HL-60 (cell line): ENCODE data around the gene PLXNA2.

Experiments used
- DNase-seq, 2 experiments: peaks; one replicate each; pipeline ENCODE4 v3.0.0-alpha.2; 2010 to 2020; ENCODE audit warnings: low read depth in 1 of 2, low spot score in 1 of 2
- H3K27ac ChIP-seq: fragments of 250-450 bp; sonication (Bioruptor Pico); replicated peaks from 2 replicates; pipeline ENCODE4 v1.5.1; 2020; ENCODE audit warnings: mild to moderate bottlenecking, moderate library complexity
- H3K27me3 ChIP-seq: fragments of 250-450 bp; sonication (Bioruptor Pico); 2 replicates; pipeline ENCODE4 v1.5.1; 2021; ENCODE audit warnings: mild to moderate bottlenecking, moderate library complexity; ENCODE audit not compliant: insufficient read depth, poor library complexity, severe bottlenecking
- H3K4me3 ChIP-seq: replicated peaks from 2 replicates; pipeline ENCODE4 v1.5.1; 2011; ENCODE audit warnings: mild to moderate bottlenecking, control low read depth, low read length; ENCODE audit not compliant: insufficient read depth
- GABPA ChIP-seq: IDR thresholded peaks from 2 replicates; pipeline ENCODE4 v1.6.1; 2012; ENCODE audit warnings: low read depth
- POLR2AphosphoS5 ChIP-seq: IDR thresholded peaks from 2 replicates; pipeline ENCODE4 v1.6.1; 2012; ENCODE audit warnings: low read depth
- SPI1 ChIP-seq: IDR thresholded peaks from 2 replicates; pipeline ENCODE4 v1.6.1; 2012; ENCODE audit warnings: low read depth, mild to moderate bottlenecking, borderline replicate concordance
- TF ChIP-seq, protein P1 (sequence below): IDR thresholded peaks from 2 replicates; pipeline ENCODE4 v1.6.1; 2012; ENCODE audit warnings: low read depth; ENCODE audit not compliant: insufficient replicate concordance
- TF ChIP-seq, protein P2 (sequence below): IDR thresholded peaks from one replicate; pipeline ENCODE4 v1.5.1; 2011; ENCODE audit warnings: low read length, control low read depth, inconsistent platforms; ENCODE audit not compliant: insufficient read depth

Gene PLXNA2

DNA sequence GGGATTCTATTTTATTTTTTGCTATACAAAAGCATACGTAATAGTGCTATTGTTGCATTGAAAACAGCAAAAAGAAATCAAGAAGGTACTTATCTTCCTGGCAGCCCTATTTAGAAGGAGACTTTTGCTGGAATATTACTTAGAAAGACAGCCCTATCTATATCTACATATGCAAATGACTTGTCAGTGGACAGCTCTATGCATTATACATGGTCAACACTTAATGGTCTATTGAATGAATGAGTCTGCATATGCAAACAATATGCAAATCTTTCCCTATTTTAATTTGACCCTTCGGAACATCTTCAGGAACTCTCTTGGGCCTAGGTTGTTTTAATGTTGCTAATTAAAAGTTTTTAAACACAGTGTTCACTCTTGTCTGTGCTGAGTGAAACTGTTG lies 110.8 kb downstream of the PLXNA2 start:
- no peak overlapping the region for H3K4me3 ChIP-seq
- DNase-seq, result no peak
- no peak overlapping the region for H3K27ac ChIP-seq
- TF ChIP-seq GABPA (no peak), POLR2AphosphoS5 (no peak), SPI1 (no peak)
- TF ChIP-seq, protein P1, sequence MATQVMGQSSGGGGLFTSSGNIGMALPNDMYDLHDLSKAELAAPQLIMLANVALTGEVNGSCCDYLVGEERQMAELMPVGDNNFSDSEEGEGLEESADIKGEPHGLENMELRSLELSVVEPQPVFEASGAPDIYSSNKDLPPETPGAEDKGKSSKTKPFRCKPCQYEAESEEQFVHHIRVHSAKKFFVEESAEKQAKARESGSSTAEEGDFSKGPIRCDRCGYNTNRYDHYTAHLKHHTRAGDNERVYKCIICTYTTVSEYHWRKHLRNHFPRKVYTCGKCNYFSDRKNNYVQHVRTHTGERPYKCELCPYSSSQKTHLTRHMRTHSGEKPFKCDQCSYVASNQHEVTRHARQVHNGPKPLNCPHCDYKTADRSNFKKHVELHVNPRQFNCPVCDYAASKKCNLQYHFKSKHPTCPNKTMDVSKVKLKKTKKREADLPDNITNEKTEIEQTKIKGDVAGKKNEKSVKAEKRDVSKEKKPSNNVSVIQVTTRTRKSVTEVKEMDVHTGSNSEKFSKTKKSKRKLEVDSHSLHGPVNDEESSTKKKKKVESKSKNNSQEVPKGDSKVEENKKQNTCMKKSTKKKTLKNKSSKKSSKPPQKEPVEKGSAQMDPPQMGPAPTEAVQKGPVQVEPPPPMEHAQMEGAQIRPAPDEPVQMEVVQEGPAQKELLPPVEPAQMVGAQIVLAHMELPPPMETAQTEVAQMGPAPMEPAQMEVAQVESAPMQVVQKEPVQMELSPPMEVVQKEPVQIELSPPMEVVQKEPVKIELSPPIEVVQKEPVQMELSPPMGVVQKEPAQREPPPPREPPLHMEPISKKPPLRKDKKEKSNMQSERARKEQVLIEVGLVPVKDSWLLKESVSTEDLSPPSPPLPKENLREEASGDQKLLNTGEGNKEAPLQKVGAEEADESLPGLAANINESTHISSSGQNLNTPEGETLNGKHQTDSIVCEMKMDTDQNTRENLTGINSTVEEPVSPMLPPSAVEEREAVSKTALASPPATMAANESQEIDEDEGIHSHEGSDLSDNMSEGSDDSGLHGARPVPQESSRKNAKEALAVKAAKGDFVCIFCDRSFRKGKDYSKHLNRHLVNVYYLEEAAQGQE, result no peak
- TF ChIP-seq, protein P2, sequence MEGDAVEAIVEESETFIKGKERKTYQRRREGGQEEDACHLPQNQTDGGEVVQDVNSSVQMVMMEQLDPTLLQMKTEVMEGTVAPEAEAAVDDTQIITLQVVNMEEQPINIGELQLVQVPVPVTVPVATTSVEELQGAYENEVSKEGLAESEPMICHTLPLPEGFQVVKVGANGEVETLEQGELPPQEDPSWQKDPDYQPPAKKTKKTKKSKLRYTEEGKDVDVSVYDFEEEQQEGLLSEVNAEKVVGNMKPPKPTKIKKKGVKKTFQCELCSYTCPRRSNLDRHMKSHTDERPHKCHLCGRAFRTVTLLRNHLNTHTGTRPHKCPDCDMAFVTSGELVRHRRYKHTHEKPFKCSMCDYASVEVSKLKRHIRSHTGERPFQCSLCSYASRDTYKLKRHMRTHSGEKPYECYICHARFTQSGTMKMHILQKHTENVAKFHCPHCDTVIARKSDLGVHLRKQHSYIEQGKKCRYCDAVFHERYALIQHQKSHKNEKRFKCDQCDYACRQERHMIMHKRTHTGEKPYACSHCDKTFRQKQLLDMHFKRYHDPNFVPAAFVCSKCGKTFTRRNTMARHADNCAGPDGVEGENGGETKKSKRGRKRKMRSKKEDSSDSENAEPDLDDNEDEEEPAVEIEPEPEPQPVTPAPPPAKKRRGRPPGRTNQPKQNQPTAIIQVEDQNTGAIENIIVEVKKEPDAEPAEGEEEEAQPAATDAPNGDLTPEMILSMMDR, result no peak
- H3K27me3 ChIP-seq, result peaks cover 18% of the 10 kb centered on the region

DNA sequence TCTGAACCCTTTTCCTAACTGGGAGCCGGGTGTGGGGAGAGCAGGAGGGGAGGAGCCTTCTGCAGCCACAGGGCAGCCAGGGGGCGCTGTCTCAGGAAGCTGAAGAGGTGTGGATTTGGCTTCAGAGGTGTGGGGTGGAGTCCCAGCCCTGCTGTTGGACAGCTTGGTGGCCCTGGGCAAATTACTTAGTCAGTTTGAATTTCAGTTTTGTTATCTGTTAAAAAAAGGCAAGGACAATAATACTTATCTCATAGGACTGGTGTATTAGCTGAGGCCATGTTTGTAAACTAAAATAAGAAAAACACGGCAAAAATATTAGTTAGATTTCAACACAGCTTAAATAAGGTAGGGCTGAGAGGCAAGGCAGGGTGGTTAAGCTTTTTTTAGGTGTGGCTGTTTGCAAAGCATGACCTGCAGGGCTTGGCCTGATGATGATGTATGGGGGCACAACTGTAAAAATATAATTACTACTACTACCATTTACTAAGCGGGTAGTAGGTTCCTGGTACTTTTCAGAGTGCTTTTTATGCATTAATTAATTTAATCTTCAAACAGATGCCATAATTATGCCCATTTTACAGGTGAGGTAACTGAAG lies 111.8 kb downstream of the PLXNA2 start:
- Histone ChIP-seq H3K27me3 (peaks cover 18% of the 10 kb centered on the region), H3K27ac (no peak overlapping the region), H3K4me3 (no peak overlapping the region)
- peak; percentile 18 to 41 for DNase-seq
- no peak for TF ChIP-seq POLR2AphosphoS5
- TF ChIP-seq, protein P2, result peak; percentile 50

DNA sequence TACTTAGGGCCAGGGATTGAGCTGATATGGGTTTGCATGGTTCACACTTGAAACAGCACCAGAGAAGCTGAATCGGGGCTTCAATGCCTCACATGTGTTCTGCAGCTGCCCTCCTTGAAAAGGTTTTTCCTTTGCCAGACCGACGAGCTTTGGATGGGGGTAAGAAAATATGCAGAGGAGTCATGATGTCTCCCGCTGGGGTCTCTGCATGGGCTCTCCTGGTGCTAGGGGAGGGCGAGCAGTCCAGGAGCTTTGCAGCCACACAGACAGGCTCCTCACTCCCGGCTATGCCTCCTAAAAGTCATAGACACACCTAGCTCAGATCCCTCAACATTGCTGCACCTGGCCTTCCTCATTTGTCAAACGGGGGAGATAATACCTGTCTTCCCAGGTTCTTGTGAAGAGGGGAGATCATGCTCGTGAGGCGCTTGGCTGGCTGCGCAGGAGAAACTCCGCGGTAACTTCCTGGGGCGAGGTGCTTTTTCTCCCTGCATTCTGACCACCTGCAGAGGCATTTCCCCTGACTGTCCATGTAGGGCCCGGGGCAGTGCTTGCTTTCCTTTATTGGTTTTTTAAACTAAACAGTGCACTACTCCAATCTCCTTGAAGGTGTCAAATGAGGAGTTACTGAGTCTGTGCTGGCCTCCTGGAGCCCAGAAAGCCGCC lies 112.4 kb downstream of the PLXNA2 start:
- TF ChIP-seq, protein P1, result no peak
- TF ChIP-seq, protein P2, result no peak
- TF ChIP-seq GABPA, result no peak
- TF ChIP-seq POLR2AphosphoS5, result no peak
- TF ChIP-seq SPI1, result no peak
- no peak overlapping the region for H3K27ac ChIP-seq
- peaks cover 18% of the 10 kb centered on the region for H3K27me3 ChIP-seq
- no peak overlapping the region for H3K4me3 ChIP-seq
- DNase-seq, result no peak

DNA sequence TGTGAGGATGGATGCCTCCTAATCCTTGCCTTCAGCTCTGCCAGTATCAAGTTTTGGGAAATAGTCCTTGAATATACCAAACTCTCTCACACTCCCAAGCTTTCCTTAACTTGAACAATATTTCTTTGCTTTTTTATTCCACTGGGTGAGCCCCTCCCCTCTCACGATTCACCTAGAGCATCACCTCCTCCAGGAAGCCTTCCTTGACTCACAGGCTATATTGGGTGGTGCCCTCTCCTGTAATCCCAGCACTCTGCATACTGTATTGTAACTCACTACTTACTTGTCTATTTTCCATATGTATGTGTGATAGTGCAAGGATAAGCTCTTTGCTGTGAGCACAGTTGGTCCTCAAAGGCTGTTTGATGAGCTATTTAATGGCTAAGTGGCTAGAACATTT lies 114.7 kb downstream of the PLXNA2 start:
- no peak for DNase-seq
- peaks cover 19% of the 10 kb centered on the region for H3K27me3 ChIP-seq
- TF ChIP-seq SPI1 (no peak), POLR2AphosphoS5 (no peak), GABPA (no peak)
- TF ChIP-seq, protein P1, result no peak
- TF ChIP-seq, protein P2, result no peak
- no peak overlapping the region for H3K27ac ChIP-seq
- H3K4me3 ChIP-seq, result no peak overlapping the region
